SJSA1 (cell line): ENCODE measurements around the gene COMMD1. TPM values are rescaled to one million over a fixed set of nuclear protein-coding genes. Genes with fewer than 3 reads are reported as not detected.
"Not testable (repeated sequence)": the region's sequence is repeated elsewhere in the genome, so short reads cannot be mapped to it uniquely, and the experiment has no call there.

Experiments used
- DNase-seq, 2 experiments: peaks; one replicate each; pipeline ENCODE4 v3.0.0-alpha.2; 2015 to 2020; ENCODE audit warnings: low spot score in 2 of 2, low read depth in 1 of 2
- H3K27ac ChIP-seq: fragments of 250-450 bp; sonication (Bioruptor Pico); 2 replicates; pipeline ENCODE4 v1.5.1; 2020; ENCODE audit warnings: mild to moderate bottlenecking, moderate library complexity
- H3K27me3 ChIP-seq: fragments of 250-450 bp; sonication (Bioruptor Pico); replicated peaks from 2 replicates; pipeline ENCODE4 v1.5.1; 2020; ENCODE audit warnings: mild to moderate bottlenecking, moderate library complexity
- H3K36me3 ChIP-seq: fragments of 250-450 bp; sonication (Bioruptor Pico); 2 replicates; pipeline ENCODE4 v1.5.1; 2020; ENCODE audit warnings: mild to moderate bottlenecking
- H3K4me1 ChIP-seq: fragments of 250-450 bp; sonication (Bioruptor Pico); replicated peaks from 2 replicates; pipeline ENCODE4 v1.6.1; 2021; ENCODE audit warnings: mild to moderate bottlenecking
- H3K4me3 ChIP-seq: fragments of 250-450 bp; sonication (Bioruptor Pico); 2 replicates; pipeline ENCODE4 v1.5.1; 2020; ENCODE audit warnings: mild to moderate bottlenecking
- H3K9me3 ChIP-seq: fragments of 250-450 bp; sonication (Bioruptor Pico); replicated peaks from 2 replicates; pipeline ENCODE4 v1.5.1; 2020; ENCODE audit warnings: mild to moderate bottlenecking
- total RNA-seq: library from RNA; depleted of rRNA; stranded (reverse); fragments of >200 nt; shearing (Covaris generic); gene quantifications from 2 replicates; pipeline ENCODE4 v1.2.3, GENCODE V29; 2014

COMMD1 gene
- total RNA-seq, 1 experiment from 2014 or later = 62.2 TPM

- Histone ChIP-seq H3K36me3 (no peaks in the 10 kb centered on the region), H3K4me1 (no peaks in the 10 kb centered on the region), H3K27ac (no peak overlapping the region), H3K4me3 (no peak overlapping the region), H3K9me3 (no peaks in the 10 kb centered on the region), H3K27me3 (no peaks in the 10 kb centered on the region)
- DNase-seq = no peak
Observed at GRCh38 chr2:62038975-62039771, 133.7 kb downstream of the COMMD1 start.

DNA sequence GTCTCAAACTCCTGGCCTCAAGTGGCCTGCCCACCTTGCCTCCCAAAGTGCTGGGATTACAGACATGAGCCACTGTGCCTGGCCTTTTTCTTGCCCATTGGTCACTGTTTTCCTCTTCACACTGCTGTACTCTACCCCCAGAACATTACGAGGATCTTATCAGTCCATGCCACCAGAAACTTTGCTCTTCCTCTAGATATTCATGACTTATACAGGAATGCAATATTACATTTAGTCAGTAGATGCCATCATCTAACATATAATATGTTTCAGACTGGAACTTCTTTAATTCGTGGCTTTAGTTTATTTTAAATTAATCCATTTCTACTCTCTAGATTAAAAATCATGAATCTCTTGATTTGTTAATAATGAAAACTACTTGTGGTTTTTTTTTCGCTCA lies 135.5 kb downstream of the COMMD1 start:
- no peak for DNase-seq
- H3K9me3 ChIP-seq = no peaks in the 10 kb centered on the region
- no peak overlapping the region for H3K4me3 ChIP-seq
- no peaks in the 10 kb centered on the region for H3K4me1 ChIP-seq
- no peak overlapping the region for H3K27ac ChIP-seq
- H3K36me3 ChIP-seq = no peaks in the 10 kb centered on the region
- H3K27me3 ChIP-seq = no peaks in the 10 kb centered on the region

GRCh38 chr2:62041701-62042385 lies 136.4 kb downstream of the COMMD1 start:
- H3K4me3 ChIP-seq, H3K9me3 ChIP-seq, H3K27ac ChIP-seq, DNase-seq, H3K4me1 ChIP-seq, H3K36me3 ChIP-seq, H3K27me3 ChIP-seq: not testable (repeated sequence)

GRCh38 chr2:62042400-62042799 lies 136.9 kb downstream of the COMMD1 start:
- Histone ChIP-seq H3K27me3 (no peaks in the 10 kb centered on the region), H3K4me1 (no peaks in the 10 kb centered on the region), H3K27ac (no peak overlapping the region), H3K9me3 (no peaks in the 10 kb centered on the region), H3K36me3 (no peaks in the 10 kb centered on the region), H3K4me3 (no peak overlapping the region)
- no peak for DNase-seq

DNA sequence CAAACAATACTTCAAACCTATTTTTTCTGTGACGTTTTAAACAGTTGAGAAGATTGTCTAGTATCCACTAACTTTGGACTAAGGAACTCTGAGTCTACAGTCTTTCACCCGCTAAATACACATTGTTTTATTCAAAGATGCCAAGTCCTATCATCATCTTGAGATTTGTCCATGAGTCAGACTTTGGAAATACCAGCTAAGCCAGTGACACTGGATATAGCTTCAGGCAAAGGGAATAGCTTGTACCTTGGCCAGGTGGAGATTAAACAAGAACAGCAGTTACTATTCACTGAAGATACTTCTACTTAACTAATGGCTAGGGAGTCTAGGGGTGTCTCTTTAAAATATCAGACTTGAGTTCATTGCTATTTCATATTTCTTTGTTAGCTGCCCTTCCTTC lies 137.5 kb downstream of the COMMD1 start:
- no peak for DNase-seq
- H3K4me3 ChIP-seq = no peak overlapping the region
- H3K27ac ChIP-seq = no peak overlapping the region
- H3K4me1 ChIP-seq = no peaks in the 10 kb centered on the region
- no peaks in the 10 kb centered on the region for H3K9me3 ChIP-seq
- no peaks in the 10 kb centered on the region for H3K36me3 ChIP-seq
- H3K27me3 ChIP-seq = no peaks in the 10 kb centered on the region

DNA sequence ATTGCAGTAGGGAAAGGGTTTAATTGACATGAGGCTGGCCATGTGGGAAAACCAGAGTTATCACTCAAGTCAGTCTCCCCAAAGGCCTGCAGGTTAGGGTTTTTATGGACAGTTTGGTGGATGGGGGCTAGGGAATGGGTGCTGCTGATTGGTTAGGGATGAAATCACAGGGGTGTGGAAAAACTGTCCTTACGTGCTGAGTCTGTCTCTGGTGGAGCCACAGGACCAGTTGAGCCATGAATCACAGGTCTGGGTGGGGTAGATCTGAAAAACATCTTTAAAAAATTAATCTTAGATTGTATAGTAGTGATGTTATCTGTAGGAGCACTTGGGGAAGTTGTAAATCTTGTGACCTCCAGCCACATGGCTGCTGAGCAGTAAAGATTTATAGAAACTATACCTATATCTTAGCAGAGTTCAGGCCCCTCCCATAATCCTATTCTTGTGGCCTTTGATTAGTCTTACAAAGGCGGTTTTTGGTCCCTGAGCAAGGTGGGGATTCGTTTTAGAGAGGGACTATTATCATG lies 139.6 kb downstream of the COMMD1 start:
- H3K36me3 ChIP-seq = no peaks in the 10 kb centered on the region
- H3K4me3 ChIP-seq = no peak overlapping the region
- no peaks in the 10 kb centered on the region for H3K27me3 ChIP-seq
- no peaks in the 10 kb centered on the region for H3K4me1 ChIP-seq
- H3K27ac ChIP-seq = no peak overlapping the region
- no peaks in the 10 kb centered on the region for H3K9me3 ChIP-seq
- no peak for DNase-seq

GRCh38 chr2:62046141-62046540 lies 140.7 kb downstream of the COMMD1 start:
- Histone ChIP-seq H3K36me3 (no peaks in the 10 kb centered on the region), H3K4me3 (no peak overlapping the region), H3K27me3 (no peaks in the 10 kb centered on the region), H3K4me1 (no peaks in the 10 kb centered on the region), H3K27ac (no peak overlapping the region), H3K9me3 (no peaks in the 10 kb centered on the region)
- no peak for DNase-seq

- Histone ChIP-seq H3K27me3 (no peaks in the 10 kb centered on the region), H3K27ac (no peak overlapping the region), H3K9me3 (no peaks in the 10 kb centered on the region), H3K4me3 (no peak overlapping the region), H3K36me3 (no peaks in the 10 kb centered on the region), H3K4me1 (no peaks in the 10 kb centered on the region)
- DNase-seq = no peak
Observed at GRCh38 chr2:62050456-62051045, 145.1 kb downstream of the COMMD1 start.

GRCh38 chr2:62054029-62054791 lies 148.7 kb downstream of the COMMD1 start:
- no peak for DNase-seq
- no peaks in the 10 kb centered on the region for H3K4me1 ChIP-seq

DNA sequence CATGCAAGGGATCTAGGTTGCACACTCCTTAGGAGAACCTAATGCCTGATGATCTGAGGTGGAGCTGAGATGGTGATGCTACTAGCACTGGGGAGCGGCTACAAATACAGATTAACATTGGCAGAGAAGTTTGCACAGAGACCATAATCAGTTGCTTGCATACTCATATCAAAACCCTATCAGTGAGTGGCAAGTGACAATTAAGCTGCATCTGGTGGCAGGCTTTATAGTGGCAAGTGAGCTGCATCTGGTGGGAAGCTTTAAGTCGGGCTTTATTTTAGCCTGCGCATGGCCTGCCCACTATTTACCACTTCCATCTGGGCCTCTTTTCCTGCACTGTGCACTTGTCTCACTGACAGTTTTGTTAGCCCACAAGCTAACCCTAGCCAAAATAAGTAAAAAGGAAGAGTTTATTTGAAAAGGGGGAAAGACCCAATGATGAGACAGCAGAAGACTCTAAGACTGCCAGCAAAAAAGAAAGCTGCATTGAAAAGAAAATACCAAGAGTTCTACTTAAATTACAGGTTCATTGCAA lies 149.5 kb downstream of the COMMD1 start:
- H3K36me3 ChIP-seq = no peaks in the 10 kb centered on the region
- H3K27ac ChIP-seq = no peak overlapping the region
- no peaks in the 10 kb centered on the region for H3K27me3 ChIP-seq
- H3K4me3 ChIP-seq = no peak overlapping the region
- H3K4me1 ChIP-seq = no peaks in the 10 kb centered on the region
- no peaks in the 10 kb centered on the region for H3K9me3 ChIP-seq
- no peak for DNase-seq

More at GRCh38 chr2:62054029-62054791, 148.7 kb downstream of the COMMD1 start:
- Histone ChIP-seq H3K36me3 (no peaks in the 10 kb centered on the region), H3K27me3 (no peaks in the 10 kb centered on the region), H3K9me3 (no peaks in the 10 kb centered on the region), H3K4me3 (no peak overlapping the region), H3K27ac (no peak overlapping the region)

DNA sequence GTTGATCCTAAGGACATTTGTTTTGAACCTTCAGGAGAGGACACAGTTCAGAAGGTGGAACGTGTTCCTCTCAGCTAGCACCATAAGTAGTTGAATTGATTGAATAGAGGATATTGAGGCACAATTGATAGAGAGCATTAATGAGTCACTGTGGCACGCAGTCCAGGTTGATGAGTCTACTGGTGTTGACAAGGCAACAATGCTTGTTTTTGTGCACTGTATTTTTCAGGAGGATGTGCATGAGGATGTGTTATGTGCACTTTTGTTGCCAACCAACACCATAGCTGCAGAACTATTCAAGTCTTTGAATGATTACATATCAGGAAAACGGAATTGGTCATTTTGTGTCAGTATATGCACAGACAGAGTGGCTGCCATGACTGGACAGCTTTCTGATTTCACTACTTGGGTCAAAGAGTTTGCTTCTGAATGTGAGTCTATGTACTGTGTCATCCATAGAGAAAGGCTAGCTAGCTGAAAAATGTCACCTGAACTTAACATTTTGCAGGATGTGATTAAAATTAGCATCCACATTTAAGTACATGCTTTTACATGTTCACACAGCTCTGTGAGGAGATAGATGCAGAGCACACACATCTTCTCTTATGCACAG lies 150.4 kb downstream of the COMMD1 start:
- Histone ChIP-seq H3K4me3 (no peak overlapping the region), H3K36me3 (no peaks in the 10 kb centered on the region), H3K27me3 (no peaks in the 10 kb centered on the region), H3K27ac (no peak overlapping the region), H3K4me1 (no peaks in the 10 kb centered on the region), H3K9me3 (no peaks in the 10 kb centered on the region)
- DNase-seq = no peak

GRCh38 chr2:62056341-62056740 lies 150.9 kb downstream of the COMMD1 start:
- Histone ChIP-seq H3K9me3 (no peaks in the 10 kb centered on the region), H3K36me3 (no peaks in the 10 kb centered on the region), H3K4me1 (no peaks in the 10 kb centered on the region), H3K27ac (no peak overlapping the region), H3K27me3 (no peaks in the 10 kb centered on the region), H3K4me3 (no peak overlapping the region)
- no peak for DNase-seq

DNA sequence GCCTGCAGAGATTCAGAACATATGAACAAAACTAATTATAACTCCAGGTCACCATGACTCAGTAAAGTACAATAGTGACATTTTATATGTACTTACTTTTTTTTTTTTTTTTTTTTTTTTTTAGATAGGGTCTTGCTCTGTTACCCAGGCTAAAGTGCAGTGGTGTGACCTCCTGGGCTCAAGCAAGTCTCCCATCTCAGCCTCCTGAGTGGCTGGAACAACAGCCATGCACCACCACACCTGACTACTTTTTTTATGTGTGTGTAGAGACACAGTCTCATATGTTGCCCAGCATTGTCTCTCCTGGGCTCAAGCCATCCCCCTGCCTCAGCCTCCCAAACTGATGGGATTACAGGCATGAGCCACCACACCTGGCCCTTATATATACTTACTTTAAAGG lies 159.8 kb downstream of the COMMD1 start:
- H3K4me1 ChIP-seq = no peaks in the 10 kb centered on the region
- H3K9me3 ChIP-seq = no peaks in the 10 kb centered on the region
- no peaks in the 10 kb centered on the region for H3K36me3 ChIP-seq
- no peak overlapping the region for H3K4me3 ChIP-seq
- H3K27ac ChIP-seq = no peak overlapping the region
- H3K27me3 ChIP-seq = no peaks in the 10 kb centered on the region
- no peak for DNase-seq
